ENCODE data around the gene TMEM182. TPM values are rescaled to one million over a fixed set of nuclear protein-coding genes. Genes with fewer than 3 reads are reported as not detected.

Gene TMEM182
- polyA plus RNA-seq, 1 donor (not counting 4 experiments of a cell fraction or from before 2014, with no cell fraction given) = 3.5 TPM

- no peak for TF ChIP-seq EZH2 (IDR thresholded peaks at IDR 0.05; ENCODE audit: low read length)
- peak; percentile 55 to 75 (median 56) for TF ChIP-seq CTCF (optimal IDR thresholded peaks at IDR 0.05 in 1 of 3, IDR thresholded peaks at IDR 0.05 in 1 of 3, conservative IDR thresholded peaks at IDR 0.05 in 1 of 3; ENCODE audit: extremely low read depth in 1 of 3, insufficient read depth in 2 of 3, low read length in 3 of 3)
- Histone ChIP-seq H2AFZ (ENCODE audit: control insufficient read depth, low read length) (no peak overlapping the region), H3K9me1 (ENCODE audit: control insufficient read depth, extremely low read depth, insufficient read depth, low read length) (no peaks in the 10 kb centered on the region), H4K20me1 (ENCODE audit: control insufficient read depth, extremely low read depth, insufficient read depth, low read length) (no peaks in the 10 kb centered on the region), H3K4me3 (ENCODE audit: control insufficient read depth in 2 of 3, extremely low read depth in 1 of 3, insufficient read depth in 2 of 3, low read depth in 1 of 3, low read length in 3 of 3) (no peak overlapping the region), H3K79me2 (ENCODE audit: control insufficient read depth, insufficient read depth, low read length) (no peaks in the 10 kb centered on the region), H3K36me3 (ENCODE audit: control insufficient read depth in 2 of 2, extremely low read depth in 1 of 2, insufficient read depth in 2 of 2, low read length in 2 of 2) (no peaks in the 10 kb centered on the region), H3K27ac (ENCODE audit: control insufficient read depth, insufficient read depth, low read length) (no peak overlapping the region), H3K27me3 (ENCODE audit: control insufficient read depth, extremely low read depth, insufficient read depth, low read length) (no peaks in the 10 kb centered on the region), H3K4me1 (ENCODE audit: control insufficient read depth, extremely low read depth, insufficient read depth, low read length) (no peaks in the 10 kb centered on the region), H3K4me2 (ENCODE audit: control insufficient read depth, extremely low read depth, insufficient read depth, low read depth, low read length) (no peak overlapping the region), H3K9ac (ENCODE audit: control insufficient read depth, extremely low read depth, insufficient read depth, low read length) (no peak overlapping the region), H3K9me3 (ENCODE audit: control insufficient read depth, low read depth, low read length) (no peaks in the 10 kb centered on the region)
- FAIRE-seq = no peak
- DNase-seq (ENCODE audit: low read depth, low spot score) = no peak
- dilution Hi-C loops (cut with MboI; ENCODE audit: extremely low pct_ligation_motif_present, low sequenced_read_pairs) = no loop called here
Observed at GRCh38 chr2:102841107-102841840, 79.4 kb downstream of the TMEM182 start.

GRCh38 chr2:102843764-102844443 is 82.1 kb downstream of the TMEM182 start:
- no peak for FAIRE-seq
- no peaks in the 10 kb centered on the region for H3K9me1 ChIP-seq (ENCODE audit: control insufficient read depth, extremely low read depth, insufficient read depth, low read length)

More at GRCh38 chr2:102843764-102844443, 82.1 kb downstream of the TMEM182 start:
- dilution Hi-C loops (cut with MboI; ENCODE audit: extremely low pct_ligation_motif_present, low sequenced_read_pairs) = no loop called here
- Histone ChIP-seq H3K36me3 (ENCODE audit: control insufficient read depth in 2 of 2, extremely low read depth in 1 of 2, insufficient read depth in 2 of 2, low read length in 2 of 2) (no peaks in the 10 kb centered on the region), H3K9me3 (ENCODE audit: control insufficient read depth, low read depth, low read length) (no peaks in the 10 kb centered on the region), H3K4me3 (ENCODE audit: control insufficient read depth in 2 of 3, extremely low read depth in 1 of 3, insufficient read depth in 2 of 3, low read depth in 1 of 3, low read length in 3 of 3) (no peak overlapping the region), H3K79me2 (ENCODE audit: control insufficient read depth, insufficient read depth, low read length) (no peaks in the 10 kb centered on the region), H3K4me2 (ENCODE audit: control insufficient read depth, extremely low read depth, insufficient read depth, low read depth, low read length) (no peak overlapping the region), H3K9ac (ENCODE audit: control insufficient read depth, extremely low read depth, insufficient read depth, low read length) (no peak overlapping the region), H4K20me1 (ENCODE audit: control insufficient read depth, extremely low read depth, insufficient read depth, low read length) (no peaks in the 10 kb centered on the region), H2AFZ (ENCODE audit: control insufficient read depth, low read length) (no peak overlapping the region), H3K4me1 (ENCODE audit: control insufficient read depth, extremely low read depth, insufficient read depth, low read length) (no peaks in the 10 kb centered on the region), H3K27me3 (ENCODE audit: control insufficient read depth, extremely low read depth, insufficient read depth, low read length) (no peaks in the 10 kb centered on the region), H3K27ac (ENCODE audit: control insufficient read depth, insufficient read depth, low read length) (no peak overlapping the region)
- no peak for DNase-seq (ENCODE audit: low read depth, low spot score)
- TF ChIP-seq EZH2 (IDR thresholded peaks at IDR 0.05; ENCODE audit: low read length) = no peak

Data from keratinocyte (primary cell).